ENCODE data around the gene XRN1. TPM values are rescaled to one million over a fixed set of nuclear protein-coding genes. Genes with fewer than 3 reads are reported as not detected.

Gene XRN1
- total RNA-seq, 4 donors from 2014 or later, result 23.4 to 48.1 (median 41.2) TPM

GRCh38 chr3:142298626-142299025 is 149.2 kb downstream of the XRN1 start:
- no peak for TF ChIP-seq EP300 (IDR thresholded peaks at IDR 0.05)
- H3K27ac ChIP-seq, result no peak overlapping the region
- H3K4me1 ChIP-seq, result no peaks in the 10 kb centered on the region
- H3K9me3 ChIP-seq, result peaks cover 0 to 13% (median 4%) of the 10 kb centered on the region in 4 donors
- no peak overlapping the region for H3K4me3 ChIP-seq
- no peak for DNase-seq (ENCODE audit: low spot score in 2 of 2)
- WGBS, 2 donors, result 89 to 95% methylated on average over 2 of the region's 2 CpGs
- peaks cover 0 to 3% (median 0%) of the 10 kb centered on the region in 3 donors for H3K36me3 ChIP-seq
- H3K27me3 ChIP-seq, result no peaks in the 10 kb centered on the region

- Histone ChIP-seq H3K9me3 (no peaks in the 10 kb centered on the region), H3K27me3 (no peaks in the 10 kb centered on the region), H3K4me3 (no peak overlapping the region), H3K4me1 (no peaks in the 10 kb centered on the region), H3K36me3 (no peaks in the 10 kb centered on the region), H3K27ac (no peak overlapping the region)
- WGBS, 2 donors, result 96 to 100% methylated on average over 1 of the region's 1 CpG
- TF ChIP-seq EP300 (IDR thresholded peaks at IDR 0.05) (no peak), POLR2A (IDR thresholded peaks at IDR 0.05) (no peak)
- TF ChIP-seq, protein P1, sequence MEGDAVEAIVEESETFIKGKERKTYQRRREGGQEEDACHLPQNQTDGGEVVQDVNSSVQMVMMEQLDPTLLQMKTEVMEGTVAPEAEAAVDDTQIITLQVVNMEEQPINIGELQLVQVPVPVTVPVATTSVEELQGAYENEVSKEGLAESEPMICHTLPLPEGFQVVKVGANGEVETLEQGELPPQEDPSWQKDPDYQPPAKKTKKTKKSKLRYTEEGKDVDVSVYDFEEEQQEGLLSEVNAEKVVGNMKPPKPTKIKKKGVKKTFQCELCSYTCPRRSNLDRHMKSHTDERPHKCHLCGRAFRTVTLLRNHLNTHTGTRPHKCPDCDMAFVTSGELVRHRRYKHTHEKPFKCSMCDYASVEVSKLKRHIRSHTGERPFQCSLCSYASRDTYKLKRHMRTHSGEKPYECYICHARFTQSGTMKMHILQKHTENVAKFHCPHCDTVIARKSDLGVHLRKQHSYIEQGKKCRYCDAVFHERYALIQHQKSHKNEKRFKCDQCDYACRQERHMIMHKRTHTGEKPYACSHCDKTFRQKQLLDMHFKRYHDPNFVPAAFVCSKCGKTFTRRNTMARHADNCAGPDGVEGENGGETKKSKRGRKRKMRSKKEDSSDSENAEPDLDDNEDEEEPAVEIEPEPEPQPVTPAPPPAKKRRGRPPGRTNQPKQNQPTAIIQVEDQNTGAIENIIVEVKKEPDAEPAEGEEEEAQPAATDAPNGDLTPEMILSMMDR (IDR thresholded peaks at IDR 0.05), result no peak
- no peak for DNase-seq (ENCODE audit: low spot score in 2 of 2)
Observed at GRCh38 chr3:142296507-142296906, 151.3 kb downstream of the XRN1 start.

GRCh38 chr3:142287866-142288638 is 159.8 kb downstream of the XRN1 start:
- no peaks in the 10 kb centered on the region for H3K36me3 ChIP-seq
- no peak overlapping the region for H3K4me3 ChIP-seq
- H3K27me3 ChIP-seq, result no peaks in the 10 kb centered on the region
- no peak for TF ChIP-seq POLR2A (IDR thresholded peaks at IDR 0.05)
- TF ChIP-seq, protein P1 (IDR thresholded peaks at IDR 0.05), result no peak
- TF ChIP-seq EP300 (IDR thresholded peaks at IDR 0.05), result no peak
- no peak for DNase-seq (ENCODE audit: low spot score in 2 of 2)
- WGBS, 2 donors, result 95 to 96% methylated on average over 5 of the region's 5 CpGs
- H3K4me1 ChIP-seq, result no peaks in the 10 kb centered on the region
- no peak overlapping the region for H3K27ac ChIP-seq
- peaks cover 0 to 16% (median 0%) of the 10 kb centered on the region in 4 donors for H3K9me3 ChIP-seq

DNA sequence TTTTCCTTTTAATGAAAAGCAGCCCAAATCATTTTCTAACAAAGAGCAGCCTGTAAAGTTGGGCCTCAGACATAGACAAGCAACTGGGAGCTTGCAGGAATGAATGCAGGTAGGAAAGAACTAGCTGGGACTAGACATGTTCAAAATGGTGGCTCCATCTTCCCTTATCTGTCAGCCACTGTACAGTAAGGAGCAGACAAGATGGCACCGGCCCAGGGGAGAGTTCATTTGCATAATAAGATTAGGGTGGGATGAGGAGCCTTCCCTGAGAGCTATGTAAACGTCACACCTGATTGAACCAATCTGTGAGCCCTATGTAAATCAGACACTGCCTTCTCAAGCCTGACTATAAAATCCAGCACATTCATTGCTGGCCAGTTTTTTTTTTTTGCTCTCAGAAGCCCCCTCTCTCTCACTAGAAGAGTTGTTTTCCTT is 162.7 kb downstream of the XRN1 start:
- H3K9me3 ChIP-seq, result peaks cover 0 to 11% (median 0%) of the 10 kb centered on the region in 4 donors
- DNase-seq (ENCODE audit: low spot score in 2 of 2), result no peak
- H3K27ac ChIP-seq, result no peak overlapping the region
- TF ChIP-seq, protein P1 (IDR thresholded peaks at IDR 0.05), result no peak
- TF ChIP-seq POLR2A (IDR thresholded peaks at IDR 0.05) (no peak), EP300 (IDR thresholded peaks at IDR 0.05) (no peak)
- H3K4me3 ChIP-seq, result no peak overlapping the region
- H3K27me3 ChIP-seq, result no peaks in the 10 kb centered on the region
- WGBS, 2 donors, result 71 to 72% methylated on average over 2 of the region's 2 CpGs
- no peaks in the 10 kb centered on the region for H3K36me3 ChIP-seq
- H3K4me1 ChIP-seq, result peaks cover 0 to 1% (median 0%) of the 10 kb centered on the region in 4 donors

DNA sequence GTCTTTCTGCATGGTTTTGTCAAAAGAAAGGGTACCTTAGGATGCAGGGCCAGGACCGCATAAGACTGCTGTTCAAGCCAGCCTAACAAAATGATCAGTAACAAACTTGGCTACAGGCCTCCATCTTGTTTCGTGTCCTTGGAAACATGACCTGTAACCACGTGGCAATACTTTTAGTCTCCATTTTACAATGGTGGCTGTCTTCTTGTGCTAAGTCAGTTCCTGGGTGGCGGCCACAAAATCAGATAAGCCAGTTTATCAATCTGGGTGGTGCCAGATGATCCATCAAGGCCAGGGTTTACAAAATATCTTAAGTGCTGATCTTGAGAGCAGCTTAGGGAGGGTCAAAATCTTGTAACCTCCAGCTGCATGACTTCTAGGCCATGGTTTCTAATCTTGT is 165.3 kb downstream of the XRN1 start:
- Histone ChIP-seq H3K36me3 (no peaks in the 10 kb centered on the region), H3K27ac (no peak overlapping the region), H3K4me3 (no peak overlapping the region), H3K9me3 (no peaks in the 10 kb centered on the region), H3K4me1 (peaks cover 0 to 8% (median 0%) of the 10 kb centered on the region in 4 donors), H3K27me3 (no peaks in the 10 kb centered on the region)
- WGBS, 2 donors, result 90 to 91% methylated on average over 4 of the region's 4 CpGs
- no peak for DNase-seq (ENCODE audit: low spot score in 2 of 2)
- no peak for TF ChIP-seq POLR2A (IDR thresholded peaks at IDR 0.05)
- TF ChIP-seq EP300 (IDR thresholded peaks at IDR 0.05), result no peak
- TF ChIP-seq, protein P1 (IDR thresholded peaks at IDR 0.05), result no peak
